AG04450 (cell line): ENCODE measurements around the gene MAP2K5. TPM values are rescaled to one million over a fixed set of nuclear protein-coding genes. Genes with fewer than 3 reads are reported as not detected.

Source experiments
- CTCF ChIA-PET: fragments of 300-600, 350-600 bp; formaldehyde crosslinking; extraction: SDS; loops from one replicate; lab custom pipeline; 2022; ENCODE audit warnings: antibody characterized with exemption, inconsistent platforms; lab: Charles Lee
- POLR2A ChIA-PET: fragments of 350-600 bp; formaldehyde crosslinking; extraction: SDS; loops from one replicate; lab custom pipeline; 2021; ENCODE audit warnings: antibody characterized with exemption, inconsistent platforms; lab: Yijun Ruan, JAX
- DNase-seq: peaks from one replicate; pipeline ENCODE4 v3.0.0-alpha.2; 2011; ENCODE audit warnings: low read depth, low spot score
- H3K27ac ChIP-seq: one replicate; pipeline ENCODE4 v1.5.1; 2012; ENCODE audit warnings: low read depth, low read length, control low read depth
- H3K27me3 ChIP-seq: one replicate; pipeline ENCODE4 v1.6.0; 2012; ENCODE audit warnings: low read length; ENCODE audit not compliant: control insufficient read depth, insufficient read depth
- H3K4me3 ChIP-seq: 2 replicates; pipeline ENCODE4 v1.5.1; 2011; ENCODE audit warnings: mild to moderate bottlenecking, low read depth, low read length, control low read depth
- H3K9me3 ChIP-seq: 2 replicates; pipeline ENCODE4 v1.5.1; 2012; ENCODE audit warnings: low read length; ENCODE audit not compliant: control insufficient read depth, insufficient read depth
- polyA plus RNA-seq: library from polyadenylated mRNA; depleted of rRNA; stranded (reverse); fragments of >200 nt; gene quantifications from 2 replicates; pipeline ENCODE4 v1.2.3, GENCODE V29; 2011
- TF ChIP-seq, protein P1 (sequence below): IDR thresholded peaks from 2 replicates; pipeline ENCODE4 v1.5.1; 2011; ENCODE audit warnings: low read depth, low read length, control low read depth, inconsistent platforms

The MAP2K5 gene
- polyA plus RNA-seq, 1 experiment = 5.4 TPM

DNA sequence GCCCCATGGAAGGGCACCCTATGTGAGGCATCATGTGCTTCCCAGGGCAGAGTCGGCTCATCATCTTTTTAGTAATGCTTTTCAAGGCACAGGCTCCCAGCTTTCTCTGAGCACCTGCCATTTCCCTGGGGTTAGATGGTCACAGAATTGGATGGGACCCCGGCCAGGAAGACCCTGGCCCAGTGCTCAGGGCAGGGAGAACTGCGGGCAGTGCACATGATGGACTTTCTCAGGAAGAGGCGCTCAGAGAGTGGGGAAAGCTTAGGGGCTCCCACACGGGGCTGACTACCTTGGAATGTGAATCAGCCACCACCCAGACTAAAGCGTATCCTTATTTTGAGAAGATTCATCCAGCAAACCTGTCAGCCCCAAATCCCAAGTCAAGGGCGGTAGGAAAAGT lies 266.3 kb downstream of the MAP2K5 start:
- TF ChIP-seq, protein P1, sequence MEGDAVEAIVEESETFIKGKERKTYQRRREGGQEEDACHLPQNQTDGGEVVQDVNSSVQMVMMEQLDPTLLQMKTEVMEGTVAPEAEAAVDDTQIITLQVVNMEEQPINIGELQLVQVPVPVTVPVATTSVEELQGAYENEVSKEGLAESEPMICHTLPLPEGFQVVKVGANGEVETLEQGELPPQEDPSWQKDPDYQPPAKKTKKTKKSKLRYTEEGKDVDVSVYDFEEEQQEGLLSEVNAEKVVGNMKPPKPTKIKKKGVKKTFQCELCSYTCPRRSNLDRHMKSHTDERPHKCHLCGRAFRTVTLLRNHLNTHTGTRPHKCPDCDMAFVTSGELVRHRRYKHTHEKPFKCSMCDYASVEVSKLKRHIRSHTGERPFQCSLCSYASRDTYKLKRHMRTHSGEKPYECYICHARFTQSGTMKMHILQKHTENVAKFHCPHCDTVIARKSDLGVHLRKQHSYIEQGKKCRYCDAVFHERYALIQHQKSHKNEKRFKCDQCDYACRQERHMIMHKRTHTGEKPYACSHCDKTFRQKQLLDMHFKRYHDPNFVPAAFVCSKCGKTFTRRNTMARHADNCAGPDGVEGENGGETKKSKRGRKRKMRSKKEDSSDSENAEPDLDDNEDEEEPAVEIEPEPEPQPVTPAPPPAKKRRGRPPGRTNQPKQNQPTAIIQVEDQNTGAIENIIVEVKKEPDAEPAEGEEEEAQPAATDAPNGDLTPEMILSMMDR = no peak
- Histone ChIP-seq H3K27ac (no peak overlapping the region), H3K9me3 (no peaks in the 10 kb centered on the region; the same call in 1 of the 2 replicates), H3K27me3 (peaks cover 12% of the 10 kb centered on the region), H3K4me3 (no peak overlapping the region)
- DNase-seq = no peak
- POLR2A ChIA-PET = no interaction called here
- CTCF ChIA-PET = interaction anchor here (0.5 kb wide), 1 partner anchor 374 kb away, joined by 3 read pairs; no protein-coding TSS in a partner anchor

DNA sequence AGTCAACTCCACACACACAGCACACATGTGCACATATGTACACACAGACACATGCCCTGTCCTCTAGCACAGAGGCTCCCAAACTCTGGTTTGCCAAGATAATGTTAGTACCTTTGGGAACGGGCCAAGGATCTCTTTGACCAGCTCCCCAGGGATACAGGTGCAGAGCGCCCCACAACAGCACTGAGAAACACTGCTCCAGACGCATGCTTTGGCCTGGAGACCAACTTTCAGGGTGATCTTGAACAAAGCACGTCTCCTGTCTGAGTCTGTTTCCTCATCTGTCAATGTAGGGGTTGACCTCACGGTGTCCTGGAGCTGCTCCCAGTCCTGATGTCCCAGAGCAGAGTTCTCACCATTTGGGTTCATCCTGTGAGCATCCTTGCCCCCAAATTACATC lies 266.9 kb downstream of the MAP2K5 start:
- H3K27me3 ChIP-seq = peaks cover 12% of the 10 kb centered on the region
- H3K27ac ChIP-seq = no peak overlapping the region
- ChIA-PET CTCF (no interaction called here), POLR2A (interaction anchor here (0.7 kb wide), 1 partner anchor 172 kb away, joined by 6 read pairs; no protein-coding TSS in a partner anchor)
- TF ChIP-seq, protein P1 = no peak
- no peak overlapping the region for H3K4me3 ChIP-seq
- no peaks in the 10 kb centered on the region; the same call in 1 of the 2 replicates for H3K9me3 ChIP-seq
- no peak for DNase-seq

DNA sequence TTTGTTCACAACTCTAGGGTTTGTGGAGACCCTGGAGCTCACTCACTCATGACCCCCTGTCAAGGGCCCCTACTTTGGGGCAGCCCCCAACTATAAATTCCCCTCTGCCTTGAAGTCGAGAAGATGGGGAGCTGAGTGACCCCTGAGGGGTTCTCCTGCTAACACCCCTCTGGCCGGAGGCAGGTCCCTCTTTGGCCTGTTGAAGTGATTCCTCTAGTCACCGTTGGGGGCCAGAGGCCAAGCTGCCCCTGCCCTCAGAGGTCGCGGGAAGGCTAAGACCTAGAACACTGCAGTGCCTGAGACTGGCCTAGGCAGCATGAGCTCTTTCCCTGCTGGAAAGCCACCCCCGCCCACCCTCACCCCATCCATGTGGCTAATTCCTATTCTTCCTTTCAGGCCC lies 267.4 kb downstream of the MAP2K5 start:
- Histone ChIP-seq H3K9me3 (no peaks in the 10 kb centered on the region; the same call in 1 of the 2 replicates), H3K27ac (no peak overlapping the region), H3K4me3 (no peak overlapping the region), H3K27me3 (peaks cover 15% of the 10 kb centered on the region)
- POLR2A ChIA-PET = interaction anchor here (0.7 kb wide), 1 partner anchor 172 kb away, joined by 6 read pairs; no protein-coding TSS in a partner anchor
- no peak for DNase-seq
- CTCF ChIA-PET = no interaction called here
- TF ChIP-seq, protein P1 = no peak

DNA sequence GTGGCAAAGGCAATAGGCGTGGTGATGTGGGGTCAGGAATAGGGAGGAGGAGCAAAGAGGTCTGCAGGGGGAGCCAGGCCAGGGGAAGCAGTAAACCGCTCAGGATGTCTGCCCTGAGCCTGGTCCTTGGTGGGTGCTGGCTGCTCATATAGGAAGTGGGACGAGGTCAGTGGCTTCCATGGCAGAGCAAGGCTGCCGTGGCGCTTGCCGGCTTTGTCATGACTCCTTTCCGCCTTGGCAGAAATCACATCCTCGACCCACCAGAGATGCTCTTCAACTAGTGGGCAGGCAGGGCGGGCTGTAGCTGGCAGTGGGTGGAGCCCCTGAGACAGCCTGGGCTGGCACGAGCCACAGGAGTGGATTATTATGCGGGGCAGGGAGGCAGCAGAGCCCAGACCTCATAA lies 269.7 kb downstream of the MAP2K5 start:
- TF ChIP-seq, protein P1 = no peak
- Histone ChIP-seq H3K27ac (no peak overlapping the region), H3K4me3 (no peak overlapping the region), H3K27me3 (peaks cover 34% of the 10 kb centered on the region), H3K9me3 (no peaks in the 10 kb centered on the region; the same call in 1 of the 2 replicates)
- POLR2A ChIA-PET = no interaction called here
- no peak for DNase-seq
- CTCF ChIA-PET = no interaction called here

DNA sequence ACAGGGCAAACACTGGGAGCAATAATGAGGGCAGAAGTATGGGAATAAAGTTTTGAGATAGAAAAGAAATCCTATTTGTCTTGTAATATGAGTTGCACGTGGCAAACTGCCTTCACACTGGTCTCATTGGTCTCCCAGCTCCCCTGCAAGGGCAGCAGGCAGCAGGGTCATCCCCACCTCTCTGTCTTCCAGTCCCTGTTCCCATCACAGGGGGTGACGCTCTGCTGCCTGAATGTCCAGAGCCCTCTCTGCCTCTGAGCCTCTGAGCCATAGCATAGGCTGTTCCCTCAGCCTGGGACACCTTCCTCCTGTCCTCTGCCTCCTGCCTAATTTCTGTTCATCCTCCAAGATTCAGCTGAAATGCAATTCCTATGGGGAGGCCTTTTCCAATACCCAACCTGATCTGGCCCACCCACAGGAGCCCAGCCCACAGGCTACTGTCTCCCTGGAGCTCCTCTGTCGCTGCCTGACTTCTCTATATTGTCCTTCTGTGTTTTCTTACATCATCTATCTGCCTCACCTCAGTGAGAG lies 270.7 kb downstream of the MAP2K5 start:
- Histone ChIP-seq H3K9me3 (no peaks in the 10 kb centered on the region; the same call in 1 of the 2 replicates), H3K27ac (no peak overlapping the region), H3K27me3 (peaks cover 43% of the 10 kb centered on the region), H3K4me3 (no peak overlapping the region)
- ChIA-PET CTCF (no interaction called here), POLR2A (no interaction called here)
- TF ChIP-seq, protein P1 = no peak
- no peak for DNase-seq
